Measurements from ENCODE around the gene ZNF384.

Gene ZNF384

GRCh38 chr12:6699259-6699988 lies 10.2 kb upstream of the ZNF384 start:
- no peak for DNase-seq (ENCODE audit: low read depth)

- no peak for DNase-seq (ENCODE audit: low read depth)
These were observed 9.3 kb upstream of the ZNF384 start for GRCh38 chr12:6698352-6699046.

- DNase-seq (ENCODE audit: low read depth), result no peak
These were observed 8.6 kb upstream of the ZNF384 start for GRCh38 chr12:6697584-6698351.

DNA sequence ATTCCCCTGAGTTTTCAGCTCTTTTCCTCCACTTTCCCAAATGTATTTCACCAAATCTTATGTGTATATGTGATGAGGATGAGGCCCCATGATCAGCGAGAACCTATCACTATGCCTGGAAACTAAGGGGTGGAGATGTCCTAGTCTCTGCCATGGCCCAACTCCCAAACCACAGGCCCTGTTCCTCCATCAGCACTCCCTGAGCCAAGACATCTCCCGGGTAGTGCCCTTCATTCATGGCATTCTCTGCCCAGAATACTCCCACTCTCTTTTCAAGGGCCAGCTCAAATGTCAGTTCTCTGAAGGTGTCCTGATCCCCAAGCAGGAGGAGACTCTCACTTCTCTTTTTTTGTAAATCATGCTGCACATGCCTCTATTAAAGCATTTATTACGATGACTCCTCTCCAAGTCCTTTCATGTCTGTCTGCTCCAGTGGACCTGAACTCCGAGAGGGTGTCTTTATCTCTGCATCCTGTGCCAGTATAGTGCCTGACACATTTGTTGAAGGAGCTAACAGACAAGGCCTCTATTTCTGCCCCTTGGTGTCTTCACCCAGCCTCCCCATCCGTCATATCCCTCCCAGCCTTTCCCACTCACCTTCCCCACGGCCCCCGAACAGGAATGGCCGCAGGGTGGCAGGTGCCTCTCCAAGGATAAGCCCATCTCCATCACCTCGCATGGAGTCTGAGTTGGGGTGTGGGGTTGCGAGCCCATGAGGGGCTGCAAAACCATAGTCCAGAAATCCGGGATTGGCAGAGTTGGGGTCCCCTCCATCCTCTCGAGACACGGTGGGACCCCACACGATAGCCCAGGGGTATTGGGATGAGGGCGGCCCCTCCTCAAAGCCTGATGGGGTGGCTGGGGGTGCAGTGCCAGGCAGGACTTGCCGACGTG lies 7.8 kb upstream of the ZNF384 start:
- no peak for DNase-seq (ENCODE audit: low read depth)

- no peak for DNase-seq (ENCODE audit: low read depth)
These were observed 6.3 kb upstream of the ZNF384 start for GRCh38 chr12:6695313-6696045.

DNA sequence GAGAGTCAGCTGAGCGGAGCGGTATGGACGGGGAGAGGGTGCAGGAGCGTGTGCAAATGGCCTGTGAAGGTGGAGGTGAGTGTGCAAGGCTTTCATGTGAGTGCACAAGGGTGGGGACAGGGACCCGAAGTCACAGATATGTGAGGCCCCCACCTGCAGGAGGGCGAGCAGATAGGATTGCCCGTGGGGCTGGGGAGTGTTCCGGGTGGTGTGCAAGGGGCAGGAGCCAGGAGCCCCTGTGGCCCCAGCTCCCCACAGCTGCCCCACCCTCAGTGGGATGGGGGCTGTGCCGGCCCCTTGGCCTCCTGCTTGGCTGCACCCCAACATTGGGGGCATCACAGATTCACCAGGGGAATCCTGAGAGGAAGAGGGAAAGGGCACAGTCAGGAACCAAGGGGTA lies 5.5 kb upstream of the ZNF384 start:
- DNase-seq (ENCODE audit: low read depth), result no peak

DNA sequence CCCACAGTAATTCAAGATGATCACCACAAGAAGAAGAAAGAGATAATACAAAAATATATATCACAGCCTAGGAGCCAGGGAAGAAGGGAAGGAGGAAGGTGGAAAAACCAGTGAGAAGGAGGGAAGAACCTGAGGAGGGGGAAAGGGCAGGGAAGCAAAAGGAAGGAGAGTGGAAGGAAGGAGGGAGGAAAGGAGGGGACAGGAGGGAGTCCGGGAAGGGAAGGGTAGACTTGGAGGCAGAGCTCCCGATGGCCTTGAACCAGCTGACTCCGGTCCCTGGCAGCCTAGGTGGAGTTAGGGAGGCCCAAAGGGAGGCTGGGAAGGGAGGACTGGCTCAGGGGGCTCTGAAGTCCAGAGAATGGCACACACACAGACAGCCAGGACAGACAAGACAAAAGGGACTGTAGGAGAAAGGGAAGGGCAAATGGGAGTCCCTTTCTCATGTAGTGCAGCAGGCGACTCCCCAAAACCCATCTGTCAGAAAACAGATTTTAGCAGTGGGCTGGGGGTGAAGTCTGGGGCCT lies 4.7 kb upstream of the ZNF384 start:
- DNase-seq (ENCODE audit: low read depth), result no peak

GRCh38 chr12:6692888-6693287 lies 3.7 kb upstream of the ZNF384 start:
- no peak for DNase-seq (ENCODE audit: low read depth)

- no peak for DNase-seq (ENCODE audit: low read depth)
These were observed 2.3 kb upstream of the ZNF384 start for GRCh38 chr12:6691473-6691872.

GRCh38 chr12:6688543-6688998 lies 604 bp downstream of the ZNF384 start:
- DNase-seq (ENCODE audit: low read depth), result no peak

DNA sequence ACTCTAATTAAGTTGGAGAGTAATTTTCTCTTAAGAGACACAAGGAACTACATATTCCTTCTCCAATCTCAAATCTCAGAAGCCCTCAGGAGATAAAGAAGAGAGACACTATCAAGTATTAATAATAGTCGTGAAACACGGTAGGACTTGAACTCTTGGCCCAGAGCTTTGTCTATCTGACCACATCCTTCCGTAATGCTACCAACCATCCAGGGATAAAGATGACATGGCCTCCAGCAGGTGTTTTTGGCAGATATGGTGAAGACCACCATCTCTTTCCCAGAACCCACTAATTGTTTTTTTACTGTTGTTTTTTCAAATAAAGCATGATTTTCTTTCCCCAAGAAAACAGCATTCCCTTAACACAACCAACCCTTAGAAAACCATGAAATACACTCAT lies 3.4 kb downstream of the ZNF384 start:
- DNase-seq (ENCODE audit: low read depth), result no peak

DNA sequence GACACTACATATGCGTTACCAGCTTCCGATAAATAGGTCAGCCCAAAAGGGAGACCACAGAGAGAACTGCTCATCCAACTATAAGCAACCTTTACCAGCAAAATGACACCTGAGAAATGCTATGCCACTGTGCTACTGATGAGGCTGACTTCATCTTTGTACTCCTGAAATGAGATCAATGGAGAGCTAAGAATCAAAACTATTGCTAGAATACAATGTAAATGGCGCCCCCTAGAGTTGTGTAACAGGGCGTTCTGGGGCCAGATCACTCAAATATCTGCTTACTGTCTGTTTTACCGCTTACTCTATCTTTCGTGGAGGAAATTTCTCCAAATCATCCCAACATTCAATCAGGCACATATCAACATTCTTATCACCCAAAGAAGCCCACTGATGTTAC lies 4.6 kb downstream of the ZNF384 start:
- no peak for DNase-seq (ENCODE audit: low read depth)

DNA sequence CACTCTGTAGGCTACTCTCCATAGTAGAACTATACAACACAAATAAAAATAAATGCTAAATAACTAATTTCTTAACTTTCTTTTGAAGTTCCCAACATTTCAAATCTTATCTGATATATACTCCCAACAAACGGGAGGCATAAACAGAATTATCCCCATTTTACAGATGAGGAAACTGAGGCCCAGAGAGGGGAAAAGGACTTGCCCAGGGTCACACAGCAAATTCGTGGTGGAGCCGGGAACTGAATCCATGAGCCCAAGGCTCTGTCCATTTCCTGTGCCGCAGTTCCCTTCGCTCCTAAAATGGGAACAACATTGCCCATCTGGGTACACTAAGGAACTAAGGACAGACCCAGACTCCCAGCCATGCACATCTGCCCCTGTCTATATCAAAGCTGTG lies 12.2 kb downstream of the ZNF384 start:
- no peak for DNase-seq (ENCODE audit: low read depth)

- no peak for DNase-seq (ENCODE audit: low read depth)
These were observed 17.0 kb downstream of the ZNF384 start for GRCh38 chr12:6672143-6672542.

DNA sequence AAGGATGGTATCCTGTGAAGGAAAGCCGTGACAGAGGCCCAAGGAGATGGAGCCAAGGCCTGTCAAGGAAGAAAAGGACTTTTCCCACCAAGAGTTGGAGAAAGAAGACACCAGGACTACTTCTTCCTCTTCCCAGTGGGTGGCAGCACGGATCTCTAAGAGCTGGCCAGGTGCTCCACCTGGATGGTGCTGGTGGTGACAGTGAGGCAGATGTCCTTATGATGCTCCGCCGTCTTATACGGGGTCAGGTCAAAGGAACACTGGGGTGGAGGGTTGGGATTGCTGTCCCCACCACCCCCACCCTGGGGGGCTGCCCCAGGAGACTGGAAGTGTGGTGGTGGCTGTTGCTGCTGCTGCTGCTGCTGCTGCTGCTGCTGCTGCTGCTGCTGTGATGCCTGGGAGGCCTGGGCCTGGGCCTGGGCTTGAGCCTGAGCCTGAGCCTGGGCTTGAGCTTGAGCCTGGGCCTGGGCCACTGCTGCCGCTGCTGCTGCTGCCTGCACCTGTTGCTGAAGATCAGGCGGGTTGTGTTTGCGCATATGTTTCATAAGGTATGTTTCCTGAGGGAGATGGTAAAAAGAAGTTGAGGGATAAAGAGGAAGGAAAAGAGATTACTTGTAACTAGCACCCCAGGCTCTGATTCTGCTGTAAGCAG lies 21.5 kb downstream of the ZNF384 start:
- no peak for DNase-seq (ENCODE audit: low read depth)

GRCh38 chr12:6666211-6666610 lies 23.0 kb downstream of the ZNF384 start:
- no peak for DNase-seq (ENCODE audit: low read depth)

DNA sequence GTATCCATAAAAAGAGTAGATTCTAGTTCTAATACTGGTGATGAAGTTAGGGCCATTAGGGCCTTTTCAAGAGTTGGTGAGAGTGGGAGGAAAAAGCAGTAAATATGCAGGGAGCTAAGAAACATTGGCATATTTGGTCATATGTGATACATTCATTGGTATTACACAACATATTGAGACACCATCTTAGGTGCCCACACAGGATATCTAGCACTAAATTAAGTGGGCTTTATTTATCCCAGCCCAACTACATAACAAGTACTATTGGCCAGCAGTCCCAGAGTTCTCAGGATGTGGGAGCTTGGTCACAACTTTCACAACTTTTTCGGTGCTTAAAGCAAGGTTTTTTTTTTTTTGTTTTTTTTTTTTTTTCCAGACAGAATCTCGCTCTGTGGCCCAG lies 24.3 kb downstream of the ZNF384 start:
- DNase-seq (ENCODE audit: low read depth), result no peak

DNA sequence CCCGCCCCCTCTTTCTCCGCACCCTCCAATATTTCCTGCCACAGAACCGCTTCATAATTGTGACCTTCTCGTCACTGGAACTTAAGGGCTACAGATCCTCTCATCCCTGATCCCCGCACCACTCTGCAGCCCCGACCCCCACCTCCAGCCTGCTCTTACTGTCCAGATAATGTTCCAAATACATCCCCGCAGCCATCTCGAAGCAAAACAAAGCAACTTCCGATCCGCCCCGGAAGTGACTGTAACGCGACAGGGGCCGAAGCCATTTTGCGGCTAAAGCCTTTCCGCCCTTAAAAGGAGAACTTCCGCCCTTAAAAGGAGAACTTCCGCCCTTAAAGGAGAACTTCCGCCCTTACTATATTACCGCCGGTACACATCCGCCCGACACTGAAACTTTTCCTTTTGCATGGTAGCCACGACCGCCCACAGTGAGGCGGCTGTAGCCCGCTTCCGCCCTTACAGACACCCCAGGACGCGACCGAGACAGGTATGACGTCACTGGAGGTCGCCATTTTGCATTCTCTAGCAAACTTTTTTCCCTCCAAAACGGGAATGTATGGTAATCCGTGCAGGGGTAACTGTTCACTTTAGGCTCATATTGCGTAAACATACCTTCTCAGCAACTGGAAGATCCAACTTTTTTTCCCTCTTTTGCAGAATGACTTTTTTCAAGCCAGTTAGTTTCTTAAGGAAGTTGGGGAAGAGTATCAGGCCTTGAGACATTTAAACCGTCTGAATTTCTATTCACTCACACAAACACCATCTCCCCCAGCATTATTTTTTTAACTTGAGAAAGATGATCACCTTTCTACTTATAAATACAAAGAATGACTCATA lies 26.1 kb downstream of the ZNF384 start, which contains the start of gene ING4:
ING4 (minus strand) TSS at position 214 of the 837 bp plus-strand sequence; CDS start at position 196, 18 bp downstream.
- DNase-seq (ENCODE audit: low read depth), result peak; percentile 93

DNA sequence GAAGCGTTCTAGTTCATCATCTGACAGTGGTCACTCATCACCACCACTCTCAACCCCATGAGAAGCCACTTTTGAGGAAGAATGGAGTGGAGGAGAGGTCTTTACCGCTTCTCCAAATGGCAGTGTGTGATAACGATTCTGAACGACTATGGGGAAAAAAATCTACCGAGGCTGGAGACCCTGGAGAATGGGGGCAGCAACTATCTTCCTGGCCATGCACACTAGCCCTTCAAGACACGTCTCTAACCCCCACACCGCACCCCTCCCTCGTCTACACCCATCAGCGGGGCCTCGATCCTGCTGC lies 26.6 kb downstream of the ZNF384 start:
- no peak for DNase-seq (ENCODE audit: low read depth)

GRCh38 chr12:6653987-6654386 lies 35.2 kb downstream of the ZNF384 start:
- no peak for DNase-seq (ENCODE audit: low read depth)
